Uterus (tissue), 2 donors: ENCODE data around the gene NOX1.

ENCODE experiments used
- CTCF ChIP-seq, 4 experiments: fragments of 200-600 bp in 2 of 4; fragments of 450-650 bp in 2 of 4; sonication (generic) in 2 of 4; IDR thresholded peaks; one replicate each; pipeline ENCODE4 v1.5.1; 2016 to 2019; ENCODE audit warnings: antibody characterized with exemption in 4 of 4, mild to moderate bottlenecking in 2 of 4, moderate library complexity in 1 of 4
- POLR2A ChIP-seq, 2 donors: fragments of 450-650 bp; IDR thresholded peaks; one replicate each; pipeline ENCODE4 v1.6.1; 2016; ENCODE audit warnings: antibody characterized with exemption in 2 of 2, mild to moderate bottlenecking in 1 of 2, moderate library complexity in 1 of 2

GRCh38 chrX:100802843-100803242 lies 71.3 kb downstream of the NOX1 start:
- TF ChIP-seq POLR2A (IDR thresholded peaks at IDR 0.05) (no peak), CTCF (IDR thresholded peaks at IDR 0.05) (no peak)
